GM21528 (cell line): ENCODE results near the gene EFNB3.

Experiments used
- ATAC-seq: cut with Tn5 transposase; IDR thresholded peaks from one replicate; pipeline ENCODE4 v1.9.1; 2021; ENCODE audit warnings: mild to moderate bottlenecking, moderate library complexity; ENCODE audit not compliant: unreplicated experiment, low FRiP score

The EFNB3 gene

GRCh38 chr17:7704601-7705268 is at the start of gene EFNB3:
EFNB3 (plus strand) TSS chr17:7705202; CDS start chr17:7705599, 397 bp downstream.
- no peak for ATAC-seq

GRCh38 chr17:7655541-7655840 is 49.5 kb upstream of the EFNB3 start:
- no peak for ATAC-seq

- no peak for ATAC-seq
Observed at GRCh38 chr17:7656958-7657609, 47.9 kb upstream of the EFNB3 start.

GRCh38 chr17:7667656-7668406 is 37.2 kb upstream of the EFNB3 start:
- ATAC-seq, result no peak

- ATAC-seq, result no peak
Observed at GRCh38 chr17:7668482-7668881, 36.5 kb upstream of the EFNB3 start.

GRCh38 chr17:7673239-7673638 is 31.8 kb upstream of the EFNB3 start:
- no peak for ATAC-seq

GRCh38 chr17:7674934-7675333 is 30.1 kb upstream of the EFNB3 start:
- ATAC-seq, result no peak

GRCh38 chr17:7676533-7676932 is 28.5 kb upstream of the EFNB3 start:
- ATAC-seq, result no peak

- no peak for ATAC-seq
Observed at GRCh38 chr17:7677388-7678067, 27.5 kb upstream of the EFNB3 start.

GRCh38 chr17:7684851-7685532 is 20.0 kb upstream of the EFNB3 start:
- ATAC-seq, result no peak

- peak; percentile 55 for ATAC-seq
Observed at GRCh38 chr17:7685533-7686221, 19.3 kb upstream of the EFNB3 start.

GRCh38 chr17:7686222-7687071 is 18.6 kb upstream of the EFNB3 start:
- ATAC-seq, result peak; percentile 53

- ATAC-seq, result no peak
Observed at GRCh38 chr17:7687072-7687907, 17.7 kb upstream of the EFNB3 start, which contains the start of gene TP53. TP53 (minus strand) TSS chr17:7687490; CDS start chr17:7676594, 10,896 bp downstream.

- peak; percentile 59 for ATAC-seq
Observed at GRCh38 chr17:7687908-7688807, 16.8 kb upstream of the EFNB3 start, which contains the start of gene WRAP53. WRAP53 (plus strand) TSS chr17:7688477; CDS start chr17:7688649, 172 bp downstream.

GRCh38 chr17:7688808-7689316 is 16.1 kb upstream of the EFNB3 start:
- ATAC-seq, result no peak

- ATAC-seq, result no peak
Observed at GRCh38 chr17:7695586-7695985, 9.4 kb upstream of the EFNB3 start.
